ENCODE measurements around the gene POU6F1.

- TF ChIP-seq EP300 (IDR thresholded peaks at IDR 0.05; ENCODE audit: borderline replicate concordance) (no peak), CREB1 (IDR thresholded peaks at IDR 0.05; ENCODE audit: low read depth) (no peak), YY1 (IDR thresholded peaks at IDR 0.05; ENCODE audit: low read depth) (no peak), RAD21 (IDR thresholded peaks at IDR 0.05; ENCODE audit: low read depth) (no peak), USF1 (IDR thresholded peaks at IDR 0.05) (no peak), CEBPB (IDR thresholded peaks at IDR 0.05) (no peak), FOXM1 (IDR thresholded peaks at IDR 0.05; ENCODE audit: borderline replicate concordance, low read depth) (no peak), TEAD4 (IDR thresholded peaks at IDR 0.05) (no peak), NFIC (IDR thresholded peaks at IDR 0.05) (no peak), TAF1 (IDR thresholded peaks at IDR 0.05; ENCODE audit: low read depth) (no peak), TCF12 (IDR thresholded peaks at IDR 0.05; ENCODE audit: low read depth) (no peak)
- TF ChIP-seq, protein P1, sequence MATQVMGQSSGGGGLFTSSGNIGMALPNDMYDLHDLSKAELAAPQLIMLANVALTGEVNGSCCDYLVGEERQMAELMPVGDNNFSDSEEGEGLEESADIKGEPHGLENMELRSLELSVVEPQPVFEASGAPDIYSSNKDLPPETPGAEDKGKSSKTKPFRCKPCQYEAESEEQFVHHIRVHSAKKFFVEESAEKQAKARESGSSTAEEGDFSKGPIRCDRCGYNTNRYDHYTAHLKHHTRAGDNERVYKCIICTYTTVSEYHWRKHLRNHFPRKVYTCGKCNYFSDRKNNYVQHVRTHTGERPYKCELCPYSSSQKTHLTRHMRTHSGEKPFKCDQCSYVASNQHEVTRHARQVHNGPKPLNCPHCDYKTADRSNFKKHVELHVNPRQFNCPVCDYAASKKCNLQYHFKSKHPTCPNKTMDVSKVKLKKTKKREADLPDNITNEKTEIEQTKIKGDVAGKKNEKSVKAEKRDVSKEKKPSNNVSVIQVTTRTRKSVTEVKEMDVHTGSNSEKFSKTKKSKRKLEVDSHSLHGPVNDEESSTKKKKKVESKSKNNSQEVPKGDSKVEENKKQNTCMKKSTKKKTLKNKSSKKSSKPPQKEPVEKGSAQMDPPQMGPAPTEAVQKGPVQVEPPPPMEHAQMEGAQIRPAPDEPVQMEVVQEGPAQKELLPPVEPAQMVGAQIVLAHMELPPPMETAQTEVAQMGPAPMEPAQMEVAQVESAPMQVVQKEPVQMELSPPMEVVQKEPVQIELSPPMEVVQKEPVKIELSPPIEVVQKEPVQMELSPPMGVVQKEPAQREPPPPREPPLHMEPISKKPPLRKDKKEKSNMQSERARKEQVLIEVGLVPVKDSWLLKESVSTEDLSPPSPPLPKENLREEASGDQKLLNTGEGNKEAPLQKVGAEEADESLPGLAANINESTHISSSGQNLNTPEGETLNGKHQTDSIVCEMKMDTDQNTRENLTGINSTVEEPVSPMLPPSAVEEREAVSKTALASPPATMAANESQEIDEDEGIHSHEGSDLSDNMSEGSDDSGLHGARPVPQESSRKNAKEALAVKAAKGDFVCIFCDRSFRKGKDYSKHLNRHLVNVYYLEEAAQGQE (IDR thresholded peaks at IDR 0.05; ENCODE audit: low read depth) = no peak
- TF ChIP-seq, protein P2, sequence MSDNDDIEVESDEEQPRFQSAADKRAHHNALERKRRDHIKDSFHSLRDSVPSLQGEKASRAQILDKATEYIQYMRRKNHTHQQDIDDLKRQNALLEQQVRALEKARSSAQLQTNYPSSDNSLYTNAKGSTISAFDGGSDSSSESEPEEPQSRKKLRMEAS (IDR thresholded peaks at IDR 0.05) = no peak
Observed at GRCh38 chr12:51234530-51234929, 16.7 kb upstream of the POU6F1 start.

Data from Ishikawa (cell line).